ENCODE results near the gene FIBCD1. TPM values are rescaled to one million over a fixed set of nuclear protein-coding genes. Genes with fewer than 3 reads are reported as not detected.

FIBCD1 gene
- total RNA-seq, 1 donor from 2014 or later, result 0.53 TPM

- no peak for TF ChIP-seq CTCF (conservative IDR thresholded peaks at IDR 0.05)
- no peaks in the 10 kb centered on the region for H3K9me3 Mint-ChIP-seq
- H3K4me3 Mint-ChIP-seq, result no peak overlapping the region
- peaks cover 27% of the 10 kb centered on the region for H3K4me1 Mint-ChIP-seq (ENCODE audit: unreplicated experiment)
- H3K27me3 Mint-ChIP-seq, result peaks cover 11% of the 10 kb centered on the region
- H3K36me3 Mint-ChIP-seq, result no peaks in the 10 kb centered on the region
- no peak overlapping the region for H3K27ac Mint-ChIP-seq
- no peak for DNase-seq (ENCODE audit: extremely low spot score, unreplicated experiment)
Observed at GRCh38 chr9:130982636-130983358, 43.8 kb upstream of the FIBCD1 start.

- H3K4me3 Mint-ChIP-seq, result no peak overlapping the region
- peaks cover 23% of the 10 kb centered on the region for H3K4me1 Mint-ChIP-seq (ENCODE audit: unreplicated experiment)
- no peaks in the 10 kb centered on the region for H3K36me3 Mint-ChIP-seq
- H3K27ac Mint-ChIP-seq, result no peak overlapping the region
- no peak for TF ChIP-seq CTCF (conservative IDR thresholded peaks at IDR 0.05)
- H3K27me3 Mint-ChIP-seq, result peaks cover 10% of the 10 kb centered on the region
- DNase-seq (ENCODE audit: extremely low spot score, unreplicated experiment), result peak; percentile 68
- no peaks in the 10 kb centered on the region for H3K9me3 Mint-ChIP-seq
Observed at GRCh38 chr9:130981756-130982137, 42.7 kb upstream of the FIBCD1 start.

- no peaks in the 10 kb centered on the region for H3K9me3 Mint-ChIP-seq
- DNase-seq (ENCODE audit: extremely low spot score, unreplicated experiment), result peak; percentile 59
- no peak for TF ChIP-seq CTCF (conservative IDR thresholded peaks at IDR 0.05)
- peaks cover 21% of the 10 kb centered on the region for H3K4me1 Mint-ChIP-seq (ENCODE audit: unreplicated experiment)
- no peaks in the 10 kb centered on the region for H3K36me3 Mint-ChIP-seq
- no peak overlapping the region for H3K4me3 Mint-ChIP-seq
- H3K27ac Mint-ChIP-seq, result no peak overlapping the region
- peaks cover 8% of the 10 kb centered on the region for H3K27me3 Mint-ChIP-seq
Observed at GRCh38 chr9:130981002-130981755, 42.1 kb upstream of the FIBCD1 start.

- DNase-seq (ENCODE audit: extremely low spot score, unreplicated experiment), result no peak
- TF ChIP-seq CTCF (conservative IDR thresholded peaks at IDR 0.05), result no peak
- no peaks in the 10 kb centered on the region for H3K36me3 Mint-ChIP-seq
- H3K27ac Mint-ChIP-seq, result no peak overlapping the region
- H3K4me3 Mint-ChIP-seq, result no peak overlapping the region
- H3K4me1 Mint-ChIP-seq (ENCODE audit: unreplicated experiment), result peaks cover 21% of the 10 kb centered on the region
- peaks cover 8% of the 10 kb centered on the region for H3K27me3 Mint-ChIP-seq
- H3K9me3 Mint-ChIP-seq, result no peaks in the 10 kb centered on the region
Observed at GRCh38 chr9:130980526-130980925, 41.5 kb upstream of the FIBCD1 start.

GRCh38 chr9:130979591-130980385, 40.7 kb upstream of the FIBCD1 start:
- Mint-ChIP-seq H3K27ac (no peak overlapping the region), H3K4me1 (ENCODE audit: unreplicated experiment) (peaks cover 21% of the 10 kb centered on the region), H3K27me3 (peaks cover 13% of the 10 kb centered on the region), H3K4me3 (no peak overlapping the region), H3K9me3 (no peaks in the 10 kb centered on the region), H3K36me3 (no peaks in the 10 kb centered on the region)
- TF ChIP-seq CTCF (conservative IDR thresholded peaks at IDR 0.05), result no peak
- no peak for DNase-seq (ENCODE audit: extremely low spot score, unreplicated experiment)
